ENCODE measurements around the gene TEDC2. TPM values are rescaled to one million over a fixed set of nuclear protein-coding genes. Genes with fewer than 3 reads are reported as not detected.

TEDC2 gene
- polyA plus RNA-seq, 6 donors from 2014 or later, result 0.16 to 1.7 (median 0.58) TPM; not detected in 2

GRCh38 chr16:2449118-2449517 is 10.8 kb upstream of the TEDC2 start:
- no peak overlapping the region for H3K4me3 Mint-ChIP-seq
- H3K27me3 Mint-ChIP-seq, result no peaks in the 10 kb centered on the region
- no peaks in the 10 kb centered on the region for H3K9me3 Mint-ChIP-seq
- H3K27ac Mint-ChIP-seq, result no peak overlapping the region
- no peak for DNase-seq
- H3K36me3 Mint-ChIP-seq, result peaks cover 0 to 6% of the 10 kb centered on the region in 2 donors
- ATAC-seq (ENCODE audit: low read depth in 2 of 2), result no peak
- H3K4me1 Mint-ChIP-seq, result no peaks in the 10 kb centered on the region

GRCh38 chr16:2450535-2450934 is 9.4 kb upstream of the TEDC2 start:
- no peak for DNase-seq
- H3K36me3 Mint-ChIP-seq, result peaks cover 0 to 7% of the 10 kb centered on the region in 2 donors
- H3K27me3 Mint-ChIP-seq, result no peaks in the 10 kb centered on the region
- no peaks in the 10 kb centered on the region for H3K9me3 Mint-ChIP-seq
- H3K4me3 Mint-ChIP-seq, result no peak overlapping the region
- no peak for ATAC-seq (ENCODE audit: low read depth in 2 of 2)
- no peak overlapping the region for H3K27ac Mint-ChIP-seq
- no peaks in the 10 kb centered on the region for H3K4me1 Mint-ChIP-seq

- Mint-ChIP-seq H3K4me3 (no peak overlapping the region), H3K36me3 (peaks cover 0 to 7% of the 10 kb centered on the region in 2 donors), H3K27me3 (no peaks in the 10 kb centered on the region), H3K9me3 (no peaks in the 10 kb centered on the region), H3K27ac (no peak overlapping the region), H3K4me1 (no peaks in the 10 kb centered on the region)
- no peak for DNase-seq
- ATAC-seq (ENCODE audit: low read depth in 2 of 2), result no peak
These were observed 8.9 kb upstream of the TEDC2 start for GRCh38 chr16:2450975-2451381.

- H3K9me3 Mint-ChIP-seq, result no peaks in the 10 kb centered on the region
- DNase-seq, result no peak
- peaks cover 0 to 7% of the 10 kb centered on the region in 2 donors for H3K36me3 Mint-ChIP-seq
These were observed 8.0 kb upstream of the TEDC2 start for GRCh38 chr16:2451851-2452320.

GRCh38 chr16:2452650-2453049 is 7.3 kb upstream of the TEDC2 start:
- Mint-ChIP-seq H3K27ac (no peak overlapping the region), H3K27me3 (no peaks in the 10 kb centered on the region), H3K4me1 (no peaks in the 10 kb centered on the region), H3K9me3 (no peaks in the 10 kb centered on the region), H3K4me3 (no peak overlapping the region), H3K36me3 (peaks cover 0 to 7% of the 10 kb centered on the region in 2 donors)
- ATAC-seq (ENCODE audit: low read depth in 2 of 2) (no peak), DNase-seq (no peak)

More at GRCh38 chr16:2451851-2452320, 8.0 kb upstream of the TEDC2 start:
- no peak overlapping the region for H3K27ac Mint-ChIP-seq
- H3K4me1 Mint-ChIP-seq, result no peaks in the 10 kb centered on the region
- peak overlapping the region in 1 of 8 donors; percentile 12 for H3K4me3 Mint-ChIP-seq
- ATAC-seq (ENCODE audit: low read depth in 2 of 2), result no peak
- no peaks in the 10 kb centered on the region for H3K27me3 Mint-ChIP-seq

- Mint-ChIP-seq H3K9me3 (no peaks in the 10 kb centered on the region), H3K4me3 (no peak overlapping the region), H3K4me1 (peaks cover 8 to 9% (median 8%) of the 10 kb centered on the region in 3 donors), H3K27ac (no peak overlapping the region), H3K27me3 (no peaks in the 10 kb centered on the region), H3K36me3 (peaks cover 0 to 7% of the 10 kb centered on the region in 2 donors)
- no peak for ATAC-seq (ENCODE audit: low read depth in 2 of 2)
- DNase-seq, result no peak
These were observed 4.6 kb upstream of the TEDC2 start for GRCh38 chr16:2455081-2455845.

- DNase-seq, result no peak
- H3K4me3 Mint-ChIP-seq, result no peak overlapping the region
- peak overlapping the region in 1 of 6 donors; percentile 47 for H3K27ac Mint-ChIP-seq
These were observed 3.3 kb upstream of the TEDC2 start for GRCh38 chr16:2456551-2457153.

GRCh38 chr16:2457267-2457666 is 2.6 kb upstream of the TEDC2 start:
- peak overlapping the region in 1 of 8 donors; percentile 47 for H3K4me3 Mint-ChIP-seq
- H3K4me1 Mint-ChIP-seq, result peaks cover 8 to 9% (median 8%) of the 10 kb centered on the region in 3 donors
- H3K27me3 Mint-ChIP-seq, result no peaks in the 10 kb centered on the region
- DNase-seq (no peak), ATAC-seq (ENCODE audit: low read depth in 2 of 2) (no peak)
- no peak overlapping the region for H3K27ac Mint-ChIP-seq
- no peaks in the 10 kb centered on the region for H3K9me3 Mint-ChIP-seq
- peaks cover 0 to 7% of the 10 kb centered on the region in 2 donors for H3K36me3 Mint-ChIP-seq

More at GRCh38 chr16:2456551-2457153, 3.3 kb upstream of the TEDC2 start:
- peaks cover 8 to 9% (median 8%) of the 10 kb centered on the region in 3 donors for H3K4me1 Mint-ChIP-seq
- H3K9me3 Mint-ChIP-seq, result no peaks in the 10 kb centered on the region
- no peaks in the 10 kb centered on the region for H3K27me3 Mint-ChIP-seq
- H3K36me3 Mint-ChIP-seq, result peaks cover 0 to 7% of the 10 kb centered on the region in 2 donors
- no peak for ATAC-seq (ENCODE audit: low read depth in 2 of 2)

- H3K4me1 Mint-ChIP-seq, result peaks cover 8 to 9% (median 8%) of the 10 kb centered on the region in 3 donors
- H3K27ac Mint-ChIP-seq, result no peak overlapping the region
- H3K9me3 Mint-ChIP-seq, result no peaks in the 10 kb centered on the region
- ATAC-seq (ENCODE audit: low read depth in 2 of 2), result no peak
- H3K36me3 Mint-ChIP-seq, result peaks cover 0 to 7% of the 10 kb centered on the region in 2 donors
- no peak for DNase-seq
- H3K4me3 Mint-ChIP-seq, result peak overlapping the region in 3 of 8 donors; percentile 20 to 47 (median 47)
- H3K27me3 Mint-ChIP-seq, result no peaks in the 10 kb centered on the region
These were observed 2.0 kb upstream of the TEDC2 start for GRCh38 chr16:2457946-2458345.

GRCh38 chr16:2458887-2459646 is 842 bp upstream of the TEDC2 start:
- DNase-seq (no peak), ATAC-seq (ENCODE audit: low read depth in 2 of 2) (no peak)
- Mint-ChIP-seq H3K9me3 (no peaks in the 10 kb centered on the region), H3K4me1 (peaks cover 8 to 9% (median 8%) of the 10 kb centered on the region in 3 donors), H3K4me3 (peak overlapping the region; percentile 74 to 94 (median 86)), H3K36me3 (peaks cover 0 to 1% of the 10 kb centered on the region in 2 donors), H3K27ac (peak overlapping the region in 3 of 6 donors; percentile 4 to 48 (median 6)), H3K27me3 (no peaks in the 10 kb centered on the region)

GRCh38 chr16:2460391-2460713 is 443 bp downstream of the TEDC2 start:
- no peaks in the 10 kb centered on the region for H3K9me3 Mint-ChIP-seq

GRCh38 chr16:2460916-2461315 is 1.0 kb downstream of the TEDC2 start:
- no peak for DNase-seq

More at GRCh38 chr16:2460391-2460713, 443 bp downstream of the TEDC2 start:
- Mint-ChIP-seq H3K4me3 (peak overlapping the region in 1 of 8 donors; percentile 83), H3K4me1 (peaks cover 8 to 9% (median 8%) of the 10 kb centered on the region in 3 donors), H3K27ac (no peak overlapping the region), H3K27me3 (no peaks in the 10 kb centered on the region), H3K36me3 (no peaks in the 10 kb centered on the region)
- ATAC-seq (ENCODE audit: low read depth in 2 of 2) (no peak), DNase-seq (no peak)

More at GRCh38 chr16:2460916-2461315, 1.0 kb downstream of the TEDC2 start:
- H3K9me3 Mint-ChIP-seq, result no peaks in the 10 kb centered on the region
- H3K36me3 Mint-ChIP-seq, result no peaks in the 10 kb centered on the region
- no peak for ATAC-seq (ENCODE audit: low read depth in 2 of 2)
- peak overlapping the region in 3 of 8 donors; percentile 31 to 57 (median 41) for H3K4me3 Mint-ChIP-seq
- no peak overlapping the region for H3K27ac Mint-ChIP-seq
- H3K27me3 Mint-ChIP-seq, result no peaks in the 10 kb centered on the region
- peaks cover 8 to 9% (median 8%) of the 10 kb centered on the region in 3 donors for H3K4me1 Mint-ChIP-seq

Data from naive B cell (primary cell).